SU-DHL-6 (cell line): ENCODE results near the gene NFATC1.

Experiments
- H2AFZ ChIP-seq: fragments of 200-600 bp; sonication (generic); 2 replicates; pipeline ENCODE4 v1.6.1; 2014; ENCODE audit warnings: low read depth, mild to moderate bottlenecking, moderate library complexity, mixed read lengths, antibody characterized with exemption, low read length; ENCODE audit not compliant: severe bottlenecking
- H3F3A ChIP-seq: fragments of 200-600 bp; shearing (Covaris generic); 2 replicates; pipeline ENCODE4 v1.6.0; 2016; ENCODE audit warnings: antibody characterized with exemption, mild to moderate bottlenecking; ENCODE audit not compliant: insufficient read depth
- H3K27ac ChIP-seq: fragments of 200-600 bp; sonication (generic); 2 replicates; pipeline ENCODE4 v1.5.1; 2016; ENCODE audit warnings: low read depth, mild to moderate bottlenecking, low read length, moderate library complexity, mixed read lengths
- H3K27me3 ChIP-seq: fragments of 200-600 bp; sonication (generic), shearing (Covaris generic); 2 replicates; pipeline ENCODE4 v1.6.0; 2014; ENCODE audit warnings: mild to moderate bottlenecking, low read length
- H3K36me3 ChIP-seq: fragments of 200-600 bp; sonication (generic); 2 replicates; pipeline ENCODE4 v1.6.1; 2014; ENCODE audit warnings: mild to moderate bottlenecking, low read length, mixed read lengths
- H3K4me2 ChIP-seq: fragments of 300-600, 200-600 bp; shearing (Covaris generic), sonication (generic); 2 replicates; pipeline ENCODE4 v1.6.0; 2014; ENCODE audit warnings: low read length, low read depth, mild to moderate bottlenecking; ENCODE audit not compliant: poor library complexity, severe bottlenecking
- H3K4me3 ChIP-seq: fragments of 200-600 bp; sonication (generic); 2 replicates; pipeline ENCODE4 v1.5.1; 2014; ENCODE audit warnings: antibody characterized with exemption, low read length, mild to moderate bottlenecking, mixed read lengths; ENCODE audit not compliant: insufficient read depth, poor library complexity, severe bottlenecking
- H3K79me2 ChIP-seq: fragments of 200-600 bp; sonication (generic); 2 replicates; pipeline ENCODE4 v1.6.1; 2014; ENCODE audit warnings: mild to moderate bottlenecking, low read length, moderate library complexity; ENCODE audit not compliant: insufficient read depth
- H3K9ac ChIP-seq: fragments of 200-600 bp; sonication (generic); 2 replicates; pipeline ENCODE4 v1.7.0; 2014; ENCODE audit warnings: mild to moderate bottlenecking, low read length
- H3K9me2 ChIP-seq: fragments of 200-600 bp; sonication (generic); replicated peaks from 2 replicates; pipeline ENCODE4 v1.6.1; 2014; ENCODE audit warnings: low read length; ENCODE audit not compliant: insufficient read depth
- H3K9me3 ChIP-seq: fragments of 200-600 bp; sonication (generic); 2 replicates; pipeline ENCODE4 v1.6.1; 2014; ENCODE audit warnings: low read length, mixed read lengths; ENCODE audit not compliant: insufficient read depth
- H4K20me1 ChIP-seq: fragments of 200-600 bp; sonication (generic); 2 replicates; pipeline ENCODE4 v1.6.1; 2014; ENCODE audit warnings: low read depth, mild to moderate bottlenecking, antibody characterized with exemption, low read length, moderate library complexity, mixed read lengths
- CTCF ChIP-seq: fragments of 200-600 bp; sonication (generic); IDR thresholded peaks from one replicate; pipeline ENCODE4 v1.5.1; 2017; ENCODE audit warnings: antibody characterized with exemption, mild to moderate bottlenecking, low read length, moderate library complexity; ENCODE audit not compliant: insufficient read depth, poor library complexity, severe bottlenecking
- EZH2phosphoT487 ChIP-seq: fragments of 200-600 bp; sonication (generic), shearing (Covaris generic); conservative IDR thresholded peaks from 2 replicates; pipeline ENCODE4 v1.6.1; 2018; ENCODE audit warnings: mild to moderate bottlenecking, antibody characterized with exemption, low read length, moderate library complexity, mixed read lengths

Gene NFATC1

GRCh38 chr18:79534356-79534755 lies 138.6 kb downstream of the NFATC1 start:
- H3K4me2 ChIP-seq, result no peak overlapping the region
- H3K27ac ChIP-seq, result no peak overlapping the region
- H3F3A ChIP-seq, result no peaks in the 10 kb centered on the region
- no peak overlapping the region for H3K4me3 ChIP-seq
- H3K79me2 ChIP-seq, result no peaks in the 10 kb centered on the region
- H2AFZ ChIP-seq, result no peak overlapping the region
- H3K9ac ChIP-seq, result no peak overlapping the region
- no peaks in the 10 kb centered on the region for H4K20me1 ChIP-seq
- no peaks in the 10 kb centered on the region for H3K27me3 ChIP-seq
- no peak for TF ChIP-seq EZH2phosphoT487
- no peak for TF ChIP-seq CTCF
- H3K36me3 ChIP-seq, result no peaks in the 10 kb centered on the region
- no peaks in the 10 kb centered on the region for H3K9me2 ChIP-seq
- no peaks in the 10 kb centered on the region for H3K9me3 ChIP-seq

GRCh38 chr18:79537758-79538157 lies 142.0 kb downstream of the NFATC1 start:
- H3K9me2 ChIP-seq, result no peaks in the 10 kb centered on the region
- no peaks in the 10 kb centered on the region for H3K79me2 ChIP-seq
- H3K27me3 ChIP-seq, result no peaks in the 10 kb centered on the region
- TF ChIP-seq CTCF (no peak), EZH2phosphoT487 (no peak)
- no peak overlapping the region for H3K4me2 ChIP-seq
- H4K20me1 ChIP-seq, result no peaks in the 10 kb centered on the region
- no peak overlapping the region for H3K9ac ChIP-seq
- H3K36me3 ChIP-seq, result no peaks in the 10 kb centered on the region
- H3K9me3 ChIP-seq, result no peaks in the 10 kb centered on the region
- H3K27ac ChIP-seq, result no peak overlapping the region
- H3K4me3 ChIP-seq, result no peak overlapping the region
- H2AFZ ChIP-seq, result no peak overlapping the region
- H3F3A ChIP-seq, result no peaks in the 10 kb centered on the region

- no peak overlapping the region for H3K4me3 ChIP-seq
- no peaks in the 10 kb centered on the region for H3K79me2 ChIP-seq
- TF ChIP-seq EZH2phosphoT487 (no peak), CTCF (no peak)
- H3F3A ChIP-seq, result no peaks in the 10 kb centered on the region
- no peak overlapping the region for H3K9ac ChIP-seq
- no peaks in the 10 kb centered on the region for H3K9me3 ChIP-seq
- no peaks in the 10 kb centered on the region for H4K20me1 ChIP-seq
- no peak overlapping the region for H2AFZ ChIP-seq
- no peaks in the 10 kb centered on the region for H3K36me3 ChIP-seq
- no peaks in the 10 kb centered on the region for H3K9me2 ChIP-seq
- no peak overlapping the region for H3K4me2 ChIP-seq
- no peak overlapping the region for H3K27ac ChIP-seq
- H3K27me3 ChIP-seq, result no peaks in the 10 kb centered on the region
These were observed 142.9 kb downstream of the NFATC1 start for GRCh38 chr18:79538635-79539034.
